Measurements from ENCODE around the gene CHN1. TPM values are rescaled to one million over a fixed set of nuclear protein-coding genes. Genes with fewer than 3 reads are reported as not detected.

The CHN1 gene
- total and polyA plus RNA-seq, 2 of the 8 experiments (the other 6 are each of a cell fraction or from before 2014, with no cell fraction given): 54.0 to 65.7 TPM

DNA sequence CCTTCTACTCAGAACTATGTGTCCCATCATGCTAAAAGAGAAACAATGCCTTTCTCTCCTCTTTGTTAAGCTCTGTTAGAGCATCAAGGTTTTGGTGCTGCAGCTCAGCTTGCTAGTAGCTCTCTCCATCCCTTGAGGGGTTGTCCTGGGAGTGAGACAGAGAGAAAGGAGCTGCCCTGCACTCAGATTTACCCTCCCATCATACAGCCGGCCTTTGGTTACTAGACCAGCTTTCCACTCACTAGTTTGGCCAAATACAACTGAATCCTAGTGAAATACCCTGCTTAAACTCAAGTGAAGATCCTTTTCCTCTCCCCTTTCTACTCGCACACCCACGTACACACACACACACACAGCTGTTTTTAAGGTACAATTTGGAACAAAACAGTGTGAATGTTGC is 2.3 kb upstream of the CHN1 start (continued):
- no peak for TF ChIP-seq NANOG (IDR thresholded peaks at IDR 0.05; ENCODE audit: insufficient read depth, low read depth, low read length, poor library complexity, severe bottlenecking)

All from H1 (cell line).